Mesenteric fat pad (tissue), 1 donor: ENCODE data around the gene CKMT1A. TPM values are rescaled to one million over a fixed set of nuclear protein-coding genes. Genes with fewer than 3 reads are reported as not detected.
"Not testable (repeated sequence)": the region's sequence is repeated elsewhere in the genome, so short reads cannot be mapped to it uniquely, and the experiment has no call there.

Experiments used
- DNase-seq: peaks from one replicate; pipeline ENCODE4 v3.0.0-alpha.2; 2020; ENCODE audit warnings: low spot score
- total RNA-seq: library from RNA; stranded (reverse); fragmentation: NEBNext Ultra II Directional; extraction: Animal tissue kit (Norgen Biotek cat#: 25700); gene quantifications from one replicate; pipeline ENCODE4 v1.2.1, GENCODE V29; 2021
- donor health status: DM: yes; HTN: yes; CAD: no.

CKMT1A gene
- total RNA-seq, 1 donor from 2014 or later, result 2.6 TPM

- not testable (repeated sequence) for DNase-seq
Measured at GRCh38 chr15:43746903-43747309, 53.2 kb downstream of the CKMT1A start.

- DNase-seq, result no peak
Measured at GRCh38 chr15:43748376-43748775, 54.7 kb downstream of the CKMT1A start.

Other genes with a start within 250 kb of the CKMT1A start
- 44.8 TPM for gene TP53BP1, start 200.7 kb upstream of the CKMT1A start, total RNA-seq
- 13.8 TPM for gene MAP1A, start 176.3 kb upstream of the CKMT1A start, total RNA-seq
- 63.5 TPM for gene PPIP5K1, start 103.7 kb upstream of the CKMT1A start, total RNA-seq
- 2.2 TPM for gene CKMT1B, start 99.8 kb upstream of the CKMT1A start, total RNA-seq
- 0.10 TPM for gene STRC, start 75.1 kb upstream of the CKMT1A start, total RNA-seq
- gene CATSPER2, start 45.0 kb upstream of the CKMT1A start, total RNA-seq, result 5.2 TPM
- 295 TPM for gene PDIA3, start 52.6 kb downstream of the CKMT1A start, total RNA-seq
- gene ELL3, start 83.1 kb downstream of the CKMT1A start, total RNA-seq, result 2.0 TPM
- 932 TPM for gene SERF2, start 98.5 kb downstream of the CKMT1A start, total RNA-seq
- 0.22 TPM for gene SERINC4, start 106.4 kb downstream of the CKMT1A start, total RNA-seq
- gene HYPK, start 106.7 kb downstream of the CKMT1A start, total RNA-seq, result 18.0 TPM
- gene MFAP1, start 130.8 kb downstream of the CKMT1A start, total RNA-seq, result 17.9 TPM
- gene WDR76, start 133.1 kb downstream of the CKMT1A start, total RNA-seq, result 2.2 TPM